H1 (cell line): ENCODE measurements around the gene ST8SIA4. TPM values are rescaled to one million over a fixed set of nuclear protein-coding genes. Genes with fewer than 3 reads are reported as not detected.
A peak's percentile ranks its signal among the peaks of the same experiment; 100 is the strongest.

ENCODE experiments used
- CTCF ChIA-PET: fragments of 300-600 bp; sonication (Branson Sonifier 250); formaldehyde crosslinking; loops from one replicate; lab custom pipeline; 2021; ENCODE audit not compliant: partially characterized antibody; lab: Charles Lee
- POLR2A ChIA-PET: fragments of 300-600 bp; sonication (Branson Sonifier 250); formaldehyde crosslinking; loops from one replicate; lab custom pipeline; 2021; ENCODE audit warnings: inconsistent platforms; ENCODE audit not compliant: partially characterized antibody; lab: Charles Lee
- DNase-seq, 2 experiments: peaks; one replicate each; pipeline versions ENCODE4 v3.0.0 to v3.0.0-alpha.2; 2010 to 2022; ENCODE audit warnings: low spot score in 2 of 2, low read depth in 1 of 2, mixed read lengths in 1 of 2
- FAIRE-seq: peaks from 2 replicates; lab custom pipeline; 2011; peaks lifted over from hg19 to GRCh38; lab: Jason Lieb, UNC
- H2AFZ ChIP-seq: 2 replicates; pipeline ENCODE4 v1.8.1; 2012; ENCODE audit warnings: low read length, inconsistent platforms
- H2AK5ac ChIP-seq: 2 replicates; pipeline ENCODE4 v1.6.1; 2013; ENCODE audit warnings: low read depth, low read length
- H2BK120ac ChIP-seq: replicated peaks from 2 replicates; pipeline ENCODE3; 2013; ENCODE audit warnings: low read depth, low read length, inconsistent platforms
- H2BK12ac ChIP-seq: 2 replicates; pipeline ENCODE4 v1.6.1; 2013; ENCODE audit warnings: low read depth, low read length
- H2BK15ac ChIP-seq: 2 replicates; pipeline ENCODE4 v1.6.1; 2013; ENCODE audit warnings: low read length
- H2BK20ac ChIP-seq: 2 replicates; pipeline ENCODE4 v1.6.1; 2013; ENCODE audit warnings: low read length
- H2BK5ac ChIP-seq: 2 replicates; pipeline ENCODE4 v1.6.1; 2013; ENCODE audit warnings: low read depth, low read length
- H3K14ac ChIP-seq: 2 replicates; pipeline ENCODE4 v1.6.1; 2013; ENCODE audit warnings: inconsistent platforms; ENCODE audit not compliant: insufficient read length
- H3K18ac ChIP-seq: 2 replicates; pipeline ENCODE4 v1.6.1; 2013; ENCODE audit warnings: low read length; ENCODE audit errors: extremely low read depth
- H3K23ac ChIP-seq: 2 replicates; pipeline ENCODE4 v1.6.1; 2013; ENCODE audit warnings: inconsistent platforms; ENCODE audit not compliant: insufficient read length
- H3K23me2 ChIP-seq: 2 replicates; pipeline ENCODE4 v1.6.1; 2013; ENCODE audit warnings: low read depth, low read length
- H3K27ac ChIP-seq: 2 replicates; pipeline ENCODE4 v1.6.1; 2011; ENCODE audit warnings: low read depth, low read length, inconsistent platforms
- H3K27me3 ChIP-seq, 4 experiments: replicated peaks in 1 of 4; 1 replicate in 1 of 4; 2 replicates in 3 of 4; pipeline versions ENCODE4 v1.6.1 to v1.8.1; 2011 to 2013; ENCODE audit warnings: low read length in 3 of 4, mild to moderate bottlenecking in 3 of 4, inconsistent platforms in 2 of 4, mixed read lengths in 2 of 4, moderate library complexity in 1 of 4; ENCODE audit not compliant: control insufficient read depth in 3 of 4, insufficient read depth in 3 of 4; ENCODE audit errors: extremely low read depth in 1 of 4
- H3K36me3 ChIP-seq, 4 experiments: 2 replicates each; pipeline versions ENCODE4 v1.6.1 to v1.8.1; 2011 to 2013; ENCODE audit warnings: mild to moderate bottlenecking in 4 of 4, low read length in 3 of 4, moderate library complexity in 2 of 4, control low read depth in 1 of 4, inconsistent platforms in 1 of 4; ENCODE audit not compliant: insufficient read depth in 4 of 4, control insufficient read depth in 2 of 4
- H3K4ac ChIP-seq: replicated peaks from 2 replicates; pipeline ENCODE3; 2013; ENCODE audit warnings: low read length, low read depth, mixed read lengths, inconsistent platforms; ENCODE audit not compliant: insufficient read length
- H3K4me1 ChIP-seq, 4 experiments: replicated peaks in 1 of 4; 1 replicate in 1 of 4; 2 replicates in 3 of 4; pipeline versions ENCODE4 v1.6.1 to v1.8.1; 2011 to 2013; ENCODE audit warnings: low read length in 3 of 4, inconsistent platforms in 2 of 4, mixed read lengths in 1 of 4; ENCODE audit not compliant: insufficient read depth in 4 of 4, control insufficient read depth in 3 of 4
- H3K4me2 ChIP-seq, 2 experiments: 2 replicates each; pipeline versions ENCODE4 v1.6.1 to v1.8.1; 2011 to 2013; ENCODE audit warnings: low read depth in 2 of 2, low read length in 2 of 2, control low read depth in 1 of 2, inconsistent platforms in 1 of 2, mild to moderate bottlenecking in 1 of 2; ENCODE audit not compliant: insufficient read depth in 1 of 2
- H3K4me3 ChIP-seq, 4 experiments: fragments of 200-600, 300-600 bp in 1 of 4; sonication (generic), shearing (Covaris generic), sonication (Bioruptor Twin) in 1 of 4; 2 replicates each; pipeline versions ENCODE4 v1.5.1 to v1.8.1; 2011 to 2016; ENCODE audit warnings: low read length in 4 of 4, low read depth in 3 of 4, control low read depth in 2 of 4, inconsistent platforms in 2 of 4, mild to moderate bottlenecking in 2 of 4, mixed read lengths in 1 of 4, moderate library complexity in 1 of 4; ENCODE audit not compliant: insufficient read depth in 2 of 4; ENCODE audit errors: extremely low read depth in 1 of 4
- H3K56ac ChIP-seq: replicated peaks from 2 replicates; pipeline ENCODE3; 2013; ENCODE audit warnings: low read depth, mild to moderate bottlenecking, mixed read lengths, low read length, inconsistent platforms; ENCODE audit not compliant: insufficient read length
- H3K79me1 ChIP-seq: 2 replicates; pipeline ENCODE4 v1.6.1; 2013; ENCODE audit warnings: low read depth, low read length, control low read depth
- H3K79me2 ChIP-seq, 2 experiments: 2 replicates each; pipeline versions ENCODE4 v1.6.1 to v1.8.1; 2012 to 2013; ENCODE audit warnings: low read length in 2 of 2, mild to moderate bottlenecking in 2 of 2, inconsistent platforms in 1 of 2; ENCODE audit not compliant: insufficient read depth in 2 of 2, control insufficient read depth in 1 of 2
- H3K9ac ChIP-seq, 4 experiments: replicated peaks in 1 of 4; 1 replicate in 1 of 4; 2 replicates in 3 of 4; pipeline versions ENCODE4 v1.6.1 to v1.8.1; 2011 to 2013; ENCODE audit warnings: low read depth in 3 of 4, low read length in 3 of 4, control low read depth in 2 of 4, mild to moderate bottlenecking in 2 of 4, moderate library complexity in 2 of 4, inconsistent platforms in 1 of 4; ENCODE audit errors: extremely low read depth in 1 of 4
- H3K9me3 ChIP-seq, 2 experiments: 2 replicates each; pipeline versions ENCODE4 v1.6.1 to v1.8.1; 2012 to 2013; ENCODE audit warnings: mild to moderate bottlenecking in 2 of 2, moderate library complexity in 2 of 2, control low read depth in 1 of 2, inconsistent platforms in 1 of 2, low read depth in 1 of 2, low read length in 1 of 2, mixed read lengths in 1 of 2; ENCODE audit not compliant: insufficient read depth in 2 of 2
- H4K20me1 ChIP-seq, 2 experiments: replicated peaks in 1 of 2; 2 replicates each; pipeline versions ENCODE3 to v1.8.1; 2011 to 2013; ENCODE audit warnings: inconsistent platforms in 2 of 2, low read length in 2 of 2, mild to moderate bottlenecking in 1 of 2; ENCODE audit not compliant: insufficient read depth in 2 of 2, control insufficient read depth in 1 of 2
- H4K5ac ChIP-seq: 2 replicates; pipeline ENCODE4 v1.6.1; 2013; ENCODE audit warnings: low read length, low read depth, mixed read lengths, inconsistent platforms; ENCODE audit not compliant: insufficient read length
- H4K8ac ChIP-seq: 2 replicates; pipeline ENCODE4 v1.8.0; 2013; ENCODE audit warnings: mild to moderate bottlenecking, moderate library complexity, low read length, inconsistent platforms; ENCODE audit not compliant: insufficient read depth; ENCODE audit errors: extremely low read depth
- H4K91ac ChIP-seq: replicated peaks from 2 replicates; pipeline ENCODE3; 2013; ENCODE audit warnings: low read length, mixed read lengths, inconsistent platforms; ENCODE audit not compliant: insufficient read length
- ASH2L ChIP-seq: fragments of 200-600, 300-600 bp; sonication (generic); IDR thresholded peaks from one replicate; pipeline ENCODE4 v1.7.1; 2017; ENCODE audit warnings: low read length
- CBX5 ChIP-seq: fragments of 300-800, 300-1000 bp; sonication (generic); IDR thresholded peaks from 2 replicates; pipeline ENCODE4 v1.7.1; 2016; ENCODE audit warnings: antibody characterized with exemption, low read length, low read depth
- E2F6 ChIP-seq: IDR thresholded peaks from 2 replicates; pipeline ENCODE4 v1.6.1; 2012; ENCODE audit warnings: inconsistent platforms
- GTF2F1 ChIP-seq: IDR thresholded peaks from 2 replicates; pipeline ENCODE4 v1.6.1; 2012; ENCODE audit warnings: low read depth, low read length, improper control_type of control experiment, borderline replicate concordance
- SUZ12 ChIP-seq: fragments of 200-600 bp; sonication (generic); IDR thresholded peaks from 2 replicates; pipeline ENCODE4 v1.6.1; 2012; ENCODE audit warnings: mild to moderate bottlenecking, inconsistent platforms, low read length, moderate library complexity, mixed read lengths
- WGBS, 2 experiments: shearing (Covaris generic) in 1 of 2; methylation state at CpG; one replicate each; pipeline versions ENCODE4 v1.1.6 to v1.1.7; 2013 to 2015; ENCODE audit warnings: low lambda C conversion rate in 2 of 2, mixed read lengths in 2 of 2, inconsistent platforms in 1 of 2, low coverage in 1 of 2, missing lambda C conversion rate in 1 of 2; ENCODE audit not compliant: insufficient replicate concordance in 2 of 2, insufficient coverage in 1 of 2, insufficient read length in 1 of 2; ENCODE audit errors: extremely low coverage in 1 of 2, missing lambda C conversion rate in 1 of 2; 5-methylcytosine and 5-hydroxymethylcytosine counted together
- long read RNA-seq, 2 experiments: library from RNA in 1 of 2; library from capped mRNA in 1 of 2; stranded (forward); transcript quantifications; one replicate each; pipeline ENCODE4 v2.0.0, GENCODE V29; 2021; ENCODE audit warnings: inconsistent platforms in 1 of 2
- polyA minus RNA-seq, 3 experiments: library from RNA; depleted of rRNA, polyadenylated mRNA; stranded (reverse); fragments of >200 nt; gene quantifications; 1 replicate in 2 of 3; 2 replicates in 1 of 3; pipeline ENCODE4 v1.2.3, GENCODE V29; 2011
- polyA plus RNA-seq, 7 experiments: library from polyadenylated mRNA; depleted of rRNA in 3 of 7; stranded (reverse) in 5 of 7; unstranded in 2 of 7; fragments of >200 nt in 5 of 7; fragments of 200-250 nt in 2 of 7; gene quantifications; 1 replicate in 5 of 7; 2 replicates in 1 of 7; 4 replicates in 1 of 7; pipeline versions ENCODE4 v1.2.1 to v1.2.3, GENCODE V29; 2011 to 2013; ENCODE audit warnings: missing spikeins in 2 of 7, mixed read lengths in 2 of 7
- total RNA-seq: library from RNA; stranded (reverse); fragmentation: NEBNext Ultra II Directional; extraction: Animal tissue kit (Norgen Biotek cat#: 25700); gene quantifications from 2 replicates; pipeline ENCODE4 v1.2.1, GENCODE V29; 2021

Gene ST8SIA4, protein sequence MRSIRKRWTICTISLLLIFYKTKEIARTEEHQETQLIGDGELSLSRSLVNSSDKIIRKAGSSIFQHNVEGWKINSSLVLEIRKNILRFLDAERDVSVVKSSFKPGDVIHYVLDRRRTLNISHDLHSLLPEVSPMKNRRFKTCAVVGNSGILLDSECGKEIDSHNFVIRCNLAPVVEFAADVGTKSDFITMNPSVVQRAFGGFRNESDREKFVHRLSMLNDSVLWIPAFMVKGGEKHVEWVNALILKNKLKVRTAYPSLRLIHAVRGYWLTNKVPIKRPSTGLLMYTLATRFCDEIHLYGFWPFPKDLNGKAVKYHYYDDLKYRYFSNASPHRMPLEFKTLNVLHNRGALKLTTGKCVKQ
- 0.50 and 0.77 TPM in 2 replicates for total RNA-seq
- 0.02 and 0.08 TPM in 2 replicates for polyA plus RNA-seq (2011; rRNA removed)
- polyA plus RNA-seq (2011; cell fraction: cytosol; rRNA removed): 0.06 TPM
- 0.24 TPM for polyA plus RNA-seq (2011; cell fraction: nucleus; rRNA removed)
- polyA plus RNA-seq (2012, experiment 1 of 2): 0.09 to 0.19 TPM (median 0.11 TPM) in 4 replicates
- polyA plus RNA-seq (2012, experiment 2 of 2): not detected
- 0.24 TPM for polyA plus RNA-seq (2013, experiment 1 of 2)
- polyA plus RNA-seq (2013, experiment 2 of 2): 0.50 TPM
- 0.12 and 0.22 TPM in 2 replicates for polyA minus RNA-seq (2011; rRNA and poly(A)+ RNA removed)
- 2.0 TPM for polyA minus RNA-seq (2011; cell fraction: cytosol; rRNA and poly(A)+ RNA removed)
- polyA minus RNA-seq (2011; cell fraction: nucleus; rRNA and poly(A)+ RNA removed): not detected
- long read RNA-seq, experiment 1: 0 reads
- long read RNA-seq, experiment 2: 0 reads

DNA sequence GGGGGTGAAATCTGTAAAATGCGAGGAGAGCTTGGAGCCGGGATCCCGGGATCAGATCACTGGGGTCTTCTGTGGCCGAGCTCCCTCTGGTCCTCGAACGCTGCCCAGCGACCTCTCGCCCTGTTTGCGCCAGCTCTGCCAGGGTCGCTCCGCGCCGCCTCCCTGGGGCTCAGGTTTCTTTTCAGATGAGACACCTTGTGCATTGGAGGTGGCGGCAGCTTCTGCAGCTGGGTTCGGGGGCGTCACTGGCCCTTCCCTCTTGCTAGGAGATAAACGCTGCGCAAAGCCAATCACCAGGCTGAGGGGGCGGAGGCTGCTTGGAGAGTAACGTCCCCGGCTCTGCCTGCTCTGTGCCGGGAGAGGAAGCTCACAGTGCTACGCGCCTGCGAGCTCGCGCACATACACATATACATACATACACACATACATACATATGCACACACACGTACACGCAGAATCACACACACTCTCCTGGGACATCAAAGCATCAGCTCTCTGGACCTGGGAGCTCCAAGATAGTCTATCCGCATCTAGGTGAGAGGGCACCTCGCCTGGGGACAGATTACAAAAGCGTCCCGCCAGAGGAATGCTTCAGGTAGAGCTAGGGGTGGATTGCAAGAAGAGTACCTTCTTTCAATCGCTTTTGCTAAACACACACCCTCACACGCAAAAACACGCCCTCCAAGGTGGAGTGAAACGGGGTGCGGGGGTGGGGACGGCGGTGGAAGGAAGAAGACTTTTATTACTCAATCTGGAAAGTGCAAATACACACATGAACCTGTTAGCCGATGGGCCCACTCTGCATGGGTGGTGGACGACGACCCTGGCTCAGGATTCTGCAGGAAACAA, at the start of gene ST8SIA4:
Gene ST8SIA4 (minus strand): TSS at position 244 of the 849 bp plus-strand sequence. CDS start 327 bp downstream, outside the sequence.
- no peak within 1 kb of the TSS for H4K91ac ChIP-seq
- H3K14ac ChIP-seq: no peak within 1 kb of the TSS
- H2BK5ac ChIP-seq: no peak within 1 kb of the TSS
- H3K23ac ChIP-seq: no peak within 1 kb of the TSS
- H4K20me1 ChIP-seq: no peaks in the 10 kb centered on the region
- 3% methylated on average over 24 of the region's 43 CpGs; no CpG with 5 or more reads in 1 of the 2 experiments for WGBS, 2 experiments
- peak within 1 kb of the TSS; percentile 83 to 94 for H3K4me2 ChIP-seq
- H3K18ac ChIP-seq: 0 out of 2 replicates have a peak within 1 kb of the TSS, but pooled peaks have one; percentile 75
- no peak within 1 kb of the TSS for H4K8ac ChIP-seq
- H3K79me2 ChIP-seq: no peaks in the 10 kb centered on the region
- H3K36me3 ChIP-seq: no peaks in the 10 kb centered on the region
- peak within 1 kb of the TSS; percentile 100 for H2AFZ ChIP-seq
- no peak within 1 kb of the TSS for H3K4ac ChIP-seq
- peak within 1 kb of the TSS; percentile 67 to 74 (median 72); a peak in 7 of 8 replicates for H3K4me3 ChIP-seq
- H3K23me2 ChIP-seq: peaks cover 20% of the 10 kb centered on the region
- ChIA-PET CTCF (interaction anchor here (1.0 to 1.6 kb wide), 4 partner anchors 128 to 487 kb away, joined by 3 to 9 read pairs (median 4); no protein-coding TSS in a partner anchor), POLR2A (interaction anchor here (0.9 to 1.2 kb wide), 2 partner anchors 34 to 342 kb away, joined by 3 read pairs; no protein-coding TSS in a partner anchor)
- no peak within 1 kb of the TSS for H3K56ac ChIP-seq
- no peak within 1 kb of the TSS for H2BK20ac ChIP-seq
- no peak within 1 kb of the TSS for H2AK5ac ChIP-seq
- DNase-seq (peak; percentile 76 to 80), FAIRE-seq (no peak)
- no peaks in the 10 kb centered on the region for H3K79me1 ChIP-seq
- 0 out of 2 replicates have a peak within 1 kb of the TSS, but pooled peaks have one; percentile 31 for H2BK15ac ChIP-seq
- H2BK120ac ChIP-seq: no peak within 1 kb of the TSS
- peak within 1 kb of the TSS in 3 of 4 experiments; percentile 26 to 41 (median 38); a peak in 4 of 7 replicates for H3K9ac ChIP-seq
- H3K9me3 ChIP-seq: no peaks in the 10 kb centered on the region
- peaks cover 20 to 50% (median 42%) of the 10 kb centered on the region in 4 experiments for H3K27me3 ChIP-seq
- peak within 1 kb of the TSS; percentile 85 for H2BK12ac ChIP-seq
- H3K4me1 ChIP-seq: peaks cover 0 to 16% (median 4%) of the 10 kb centered on the region in 4 experiments; a peak in 5 of 7 replicates
- no peak within 1 kb of the TSS for H3K27ac ChIP-seq
- H4K5ac ChIP-seq: no peak within 1 kb of the TSS
- TF ChIP-seq ASH2L (peak; percentile 23), CBX5 (no peak), SUZ12 (0 out of 2 replicates have a peak, but pooled peaks have one; percentile 13), GTF2F1 (no peak), E2F6 (0 out of 2 replicates have a peak, but pooled peaks have one; percentile 37)
